ENCODE results near the gene CAPS2.

DNA sequence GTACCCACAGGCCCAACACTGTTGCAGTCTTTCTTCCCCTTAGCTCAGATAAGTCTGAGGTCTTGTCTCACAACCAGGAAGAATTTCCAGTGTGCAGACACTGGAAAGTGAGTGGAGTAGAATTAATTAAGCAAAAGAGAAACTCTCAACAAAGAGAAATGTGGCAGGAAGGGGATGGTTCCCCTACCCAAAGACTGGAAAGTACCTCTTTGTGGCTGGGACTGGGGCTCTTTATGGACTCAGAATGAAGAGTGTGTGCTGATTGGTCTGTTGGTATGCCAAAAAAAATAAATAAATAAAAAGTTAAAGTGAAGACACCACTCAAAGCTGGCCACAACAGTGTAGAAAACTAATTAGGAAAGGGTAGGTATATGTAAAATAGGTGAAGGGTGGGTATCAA is 30.8 kb upstream of the CAPS2 start:
- TF ChIP-seq ZNF589 (CRISPR knock-in tag; IDR thresholded peaks at IDR 0.05; ENCODE audit: low read depth) (no peak), SIN3A (IDR thresholded peaks at IDR 0.05; ENCODE audit: borderline replicate concordance in 2 of 2, control insufficient read depth in 1 of 2, low read depth in 2 of 2, low read length in 2 of 2) (no peak), HDAC2 (IDR thresholded peaks at IDR 0.05) (no peak), ESRRB (CRISPR knock-in tag; IDR thresholded peaks at IDR 0.05; ENCODE audit: borderline replicate concordance) (no peak), BCL6 (CRISPR knock-in tag; IDR thresholded peaks at IDR 0.05) (no peak), JUNB (CRISPR knock-in tag; conservative IDR thresholded peaks at IDR 0.05) (no peak), POLR2AphosphoS5 (IDR thresholded peaks at IDR 0.05; ENCODE audit: control insufficient read depth, insufficient read depth, low read depth, low read length) (no peak), ZKSCAN8 (CRISPR knock-in tag; IDR thresholded peaks at IDR 0.05) (no peak)
- TF ChIP-seq, protein P1, sequence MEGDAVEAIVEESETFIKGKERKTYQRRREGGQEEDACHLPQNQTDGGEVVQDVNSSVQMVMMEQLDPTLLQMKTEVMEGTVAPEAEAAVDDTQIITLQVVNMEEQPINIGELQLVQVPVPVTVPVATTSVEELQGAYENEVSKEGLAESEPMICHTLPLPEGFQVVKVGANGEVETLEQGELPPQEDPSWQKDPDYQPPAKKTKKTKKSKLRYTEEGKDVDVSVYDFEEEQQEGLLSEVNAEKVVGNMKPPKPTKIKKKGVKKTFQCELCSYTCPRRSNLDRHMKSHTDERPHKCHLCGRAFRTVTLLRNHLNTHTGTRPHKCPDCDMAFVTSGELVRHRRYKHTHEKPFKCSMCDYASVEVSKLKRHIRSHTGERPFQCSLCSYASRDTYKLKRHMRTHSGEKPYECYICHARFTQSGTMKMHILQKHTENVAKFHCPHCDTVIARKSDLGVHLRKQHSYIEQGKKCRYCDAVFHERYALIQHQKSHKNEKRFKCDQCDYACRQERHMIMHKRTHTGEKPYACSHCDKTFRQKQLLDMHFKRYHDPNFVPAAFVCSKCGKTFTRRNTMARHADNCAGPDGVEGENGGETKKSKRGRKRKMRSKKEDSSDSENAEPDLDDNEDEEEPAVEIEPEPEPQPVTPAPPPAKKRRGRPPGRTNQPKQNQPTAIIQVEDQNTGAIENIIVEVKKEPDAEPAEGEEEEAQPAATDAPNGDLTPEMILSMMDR (IDR thresholded peaks at IDR 0.05 in 2 of 3, conservative IDR thresholded peaks at IDR 0.05 in 1 of 3; ENCODE audit: insufficient read depth in 2 of 3, low read depth in 1 of 3, low read length in 3 of 3): no peak
